ENCODE data around the gene MMP20.

Gene MMP20

DNA sequence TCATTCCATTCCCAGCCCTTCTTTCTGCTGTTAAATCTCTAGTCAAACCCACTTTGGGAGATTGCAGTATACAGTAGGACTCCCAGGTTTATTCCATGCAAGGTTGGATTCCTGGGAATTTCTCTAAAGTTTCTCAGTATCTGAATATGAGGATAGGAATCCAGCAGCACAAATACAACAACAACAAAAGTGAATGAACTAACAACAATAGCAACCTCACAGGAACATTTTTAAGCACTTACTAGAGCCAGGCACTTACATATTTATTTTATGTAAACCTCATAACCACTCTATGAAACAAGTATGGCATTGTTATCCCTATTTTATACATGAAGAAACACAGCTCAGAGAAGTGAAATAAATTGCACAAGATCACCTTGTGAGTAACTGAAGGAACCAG is 96.5 kb downstream of the MMP20 start:
- no peak overlapping the region for H3K4me3 ChIP-seq (ENCODE audit: low read depth, low read length)

DNA sequence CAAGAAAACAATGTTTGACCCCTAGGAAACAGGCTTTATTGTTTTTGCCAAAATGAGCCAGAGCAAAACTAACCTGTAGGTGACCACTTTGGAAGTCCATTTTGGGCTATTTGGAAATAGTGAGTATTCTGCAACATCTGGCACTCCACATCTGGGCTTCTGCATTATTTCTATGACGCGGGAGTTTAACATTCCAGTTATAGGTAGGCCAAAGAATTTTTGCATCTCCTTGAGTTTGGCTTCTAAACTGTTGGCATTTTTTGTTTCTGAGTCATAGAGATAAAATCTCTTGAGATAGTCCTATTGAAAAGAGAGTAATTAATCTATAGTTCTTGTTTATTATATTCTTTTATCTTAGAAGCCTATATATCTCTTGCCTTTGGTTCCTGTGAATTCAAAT is 97.4 kb downstream of the MMP20 start:
- no peak for DNase-seq (ENCODE audit: low read depth)
- H3K4me3 ChIP-seq (ENCODE audit: low read depth, low read length): no peak overlapping the region

More for the DNA sequence above, 96.5 kb downstream of the MMP20 start:
- DNase-seq (ENCODE audit: low read depth): no peak

DNA sequence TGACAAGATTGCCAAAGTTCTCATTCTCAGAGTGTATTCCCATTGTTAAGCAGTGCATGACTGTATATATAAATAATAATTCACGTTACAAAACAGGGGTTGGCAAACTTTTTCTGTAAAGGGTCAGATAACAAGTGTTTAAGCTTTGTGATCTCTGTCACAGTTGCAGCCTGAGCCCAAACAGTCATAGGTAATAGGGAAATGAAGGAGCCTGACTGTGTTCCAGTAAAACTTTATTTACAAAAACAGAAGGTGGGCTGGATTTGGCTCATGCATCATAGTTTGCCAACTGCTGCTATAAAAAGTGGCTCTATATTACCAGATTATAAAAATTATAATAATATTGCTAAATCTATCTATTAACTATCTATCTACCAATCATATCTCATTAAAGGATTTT is 98.1 kb downstream of the MMP20 start:
- DNase-seq (ENCODE audit: low read depth): no peak
- no peak overlapping the region for H3K4me3 ChIP-seq (ENCODE audit: low read depth, low read length)
